CD4-positive, alpha-beta memory T cell (primary cell): Measurements from ENCODE around the gene WTAP. TPM values are rescaled to one million over a fixed set of nuclear protein-coding genes. Genes with fewer than 3 reads are reported as not detected.
A peak's percentile ranks its signal among the peaks of the same experiment; 100 is the strongest.
"Not testable (repeated sequence)": the region's sequence is repeated elsewhere in the genome, so short reads cannot be mapped to it uniquely, and the experiment has no call there.

Experiments used
- CTCF ChIA-PET: fragments of 350-600 bp; sonication (Branson Sonifier 250); formaldehyde crosslinking; loops from one replicate; lab custom pipeline; 2021; ENCODE audit warnings: inconsistent platforms; ENCODE audit not compliant: partially characterized antibody; lab: Charles Lee
- POLR2A ChIA-PET: fragments of 350-600 bp; sonication (Branson Sonifier 250); formaldehyde crosslinking; loops from one replicate; lab custom pipeline; 2021; ENCODE audit not compliant: partially characterized antibody; lab: Charles Lee
- DNase-seq, 5 donors: peaks; one replicate each; pipeline versions ENCODE4 v3.0.0 to v3.0.0-alpha.2; 2020 to 2022; ENCODE audit warnings: mixed read lengths in 1 of 5
- H3K27ac ChIP-seq: one replicate; pipeline ENCODE4 v1.7.0; 2013; ENCODE audit warnings: low read depth, low read length
- H3K27me3 ChIP-seq: 2 replicates; pipeline ENCODE4 v1.7.0; 2013; ENCODE audit warnings: mild to moderate bottlenecking, low read length, moderate library complexity; ENCODE audit not compliant: insufficient read depth
- H3K36me3 ChIP-seq: 2 replicates; pipeline ENCODE4 v1.7.0; 2013; ENCODE audit warnings: mild to moderate bottlenecking, low read length, moderate library complexity; ENCODE audit not compliant: insufficient read depth
- H3K4me1 ChIP-seq: 2 replicates; pipeline ENCODE4 v1.7.0; 2013; ENCODE audit warnings: mild to moderate bottlenecking, low read length, moderate library complexity; ENCODE audit not compliant: insufficient read depth
- H3K4me3 ChIP-seq, 2 donors: one replicate each; pipeline ENCODE4 v1.7.0; 2013; ENCODE audit warnings: low read length in 2 of 2, mild to moderate bottlenecking in 1 of 2
- H3K9me3 ChIP-seq, 2 donors: one replicate each; pipeline ENCODE4 v1.7.0; 2013; ENCODE audit warnings: low read length in 2 of 2, control low read depth in 1 of 2; ENCODE audit not compliant: control insufficient read depth in 1 of 2
- H3K27ac Mint-ChIP-seq, 7 donors: one replicate each; pipeline ENCODE4 v1.8.0; 2020 to 2021; ENCODE audit warnings: mixed read lengths in 7 of 7, mild to moderate bottlenecking in 6 of 7, inconsistent platforms in 3 of 7, moderate library complexity in 3 of 7
- H3K27me3 Mint-ChIP-seq, 2 donors: one replicate each; pipeline ENCODE4 v1.8.0; 2020 to 2021; ENCODE audit warnings: mixed read lengths in 2 of 2
- H3K36me3 Mint-ChIP-seq, 2 donors: one replicate each; pipeline ENCODE4 v1.8.0; 2020 to 2021; ENCODE audit warnings: mixed read lengths in 2 of 2, inconsistent platforms in 1 of 2, mild to moderate bottlenecking in 1 of 2
- H3K4me1 Mint-ChIP-seq, 4 donors: one replicate each; pipeline ENCODE4 v1.8.0; 2020 to 2021; ENCODE audit warnings: mixed read lengths in 4 of 4, mild to moderate bottlenecking in 1 of 4
- H3K4me3 Mint-ChIP-seq, 8 donors: one replicate each; pipeline ENCODE4 v1.8.0; 2020 to 2021; ENCODE audit warnings: mixed read lengths in 8 of 8, mild to moderate bottlenecking in 7 of 8, moderate library complexity in 6 of 8, inconsistent platforms in 3 of 8
- H3K9me3 Mint-ChIP-seq, 8 donors: one replicate each; pipeline ENCODE4 v1.8.0; 2020 to 2021; ENCODE audit warnings: mixed read lengths in 8 of 8, mild to moderate bottlenecking in 5 of 8, inconsistent platforms in 3 of 8, moderate library complexity in 1 of 8
- intact Hi-C: fragments of 100-400 bp; cut with micrococcal nuclease; formaldehyde crosslinking; loops from one replicate; pipeline ENCODE4 v1.15.1; 2023
- polyA plus RNA-seq, 2 donors: library from polyadenylated mRNA; unstranded; fragments of 300-500 nt; fragmentation: Illumina TruSeq; gene quantifications; one replicate each; pipeline ENCODE4 v1.2.3, GENCODE V29; 2021
- total RNA-seq, 2 experiments: library from RNA; stranded (reverse); gene quantifications; one replicate each; pipeline ENCODE4 v1.2.3, GENCODE V29; 2021

The WTAP gene
- total and polyA plus RNA-seq, 4 experiments from 2014 or later, result 140 to 159 (median 150) TPM

DNA sequence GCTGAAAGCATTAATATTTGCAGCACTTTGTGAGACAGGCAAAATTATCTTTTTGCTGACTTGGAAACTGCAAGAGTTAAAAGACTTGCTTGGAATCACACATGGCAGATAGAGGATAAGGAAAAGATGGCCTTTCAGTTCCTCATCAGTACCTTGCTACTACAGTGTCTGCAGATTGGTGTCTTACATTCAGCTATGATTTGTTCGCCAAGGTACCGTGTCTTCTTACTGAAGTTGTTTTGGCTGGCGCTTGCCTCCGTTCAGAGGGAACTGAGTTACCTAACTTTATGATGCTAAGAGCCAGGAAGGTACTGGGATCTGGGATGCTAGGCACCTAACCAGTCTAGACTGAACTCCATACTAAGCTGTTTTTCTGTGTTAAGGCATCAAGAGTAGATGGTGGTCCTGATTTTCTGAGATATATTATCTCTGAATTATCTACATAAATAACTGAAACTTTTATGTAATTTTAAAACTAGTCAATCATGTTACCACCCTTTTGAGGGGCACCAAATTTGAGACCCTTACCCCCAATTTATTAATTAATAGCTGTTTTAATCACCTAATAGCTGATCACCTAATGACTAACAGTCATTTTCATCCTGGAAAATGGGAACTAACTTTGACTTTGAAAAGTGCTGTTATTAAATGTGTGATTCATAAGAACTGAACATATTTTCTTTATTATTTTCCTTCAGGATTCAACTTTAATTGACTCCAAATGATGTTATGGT lies 2.5 kb downstream of the WTAP start:
- Mint-ChIP-seq H3K4me3 (peak overlapping the region; percentile 91 to 95 (median 92)), H3K4me1 (peaks cover 32 to 84% (median 60%) of the 10 kb centered on the region in 4 donors), H3K9me3 (peaks cover 0 to 8% (median 0%) of the 10 kb centered on the region in 8 donors), H3K27ac (peak overlapping the region in 6 of 7 donors; percentile 72 to 99 (median 88)), H3K36me3 (peaks cover 3 to 31% of the 10 kb centered on the region in 2 donors), H3K27me3 (no peaks in the 10 kb centered on the region)
- Histone ChIP-seq H3K27me3 (no peaks in the 10 kb centered on the region), H3K4me3 (peak overlapping the region in 1 of 2 donors; percentile 2), H3K9me3 (no peaks in the 10 kb centered on the region), H3K36me3 (peaks cover 6% of the 10 kb centered on the region), H3K4me1 (peaks cover 78% of the 10 kb centered on the region), H3K27ac (peak overlapping the region; percentile 25)
- DNase-seq, result no peak
- POLR2A ChIA-PET, result interaction anchor here (0.6 to 8.3 kb wide), 4 partner anchors 30 to 59 kb away, joined by 3 to 240 read pairs (median 142); partner anchors contain the start of genes ACAT2, MRPL18, SOD2 and TCP1
- CTCF ChIA-PET, result interaction anchor here (1.4 to 2.5 kb wide), 3 partner anchors 9 to 134 kb away, joined by 4 to 13 read pairs (median 4); no protein-coding TSS in a partner anchor
- intact Hi-C loops, result no loop called here

DNA sequence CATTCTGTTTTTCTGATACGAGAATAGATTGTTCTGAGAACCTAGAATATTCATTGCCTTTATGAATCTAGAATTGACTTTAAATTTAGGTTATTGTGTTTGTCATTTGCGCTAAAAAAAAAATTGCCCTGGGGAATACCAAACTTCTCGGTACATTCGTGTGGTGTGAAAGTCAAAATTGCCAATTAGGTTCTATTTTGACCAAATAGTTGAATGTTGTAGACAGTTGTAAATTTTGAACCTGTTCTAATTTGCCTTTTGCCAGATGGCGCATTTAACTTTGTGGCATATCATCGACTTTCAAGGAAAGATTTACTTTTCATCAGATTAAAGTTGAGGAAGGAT lies 3.0 kb downstream of the WTAP start:
- Mint-ChIP-seq H3K4me1 (peaks cover 32 to 86% (median 62%) of the 10 kb centered on the region in 4 donors), H3K9me3 (peaks cover 0 to 8% (median 0%) of the 10 kb centered on the region in 8 donors), H3K36me3 (peaks cover 3 to 31% of the 10 kb centered on the region in 2 donors), H3K27me3 (no peaks in the 10 kb centered on the region), H3K4me3 (peak overlapping the region in 7 of 8 donors; percentile 51 to 93 (median 59)), H3K27ac (peak overlapping the region in 2 of 7 donors; percentile 48 to 99)
- ChIA-PET CTCF (interaction anchor here (0.7 to 2.5 kb wide), 4 partner anchors 10 to 133 kb away, joined by 3 to 13 read pairs (median 4); no protein-coding TSS in a partner anchor), POLR2A (interaction anchor here (0.6 to 8.3 kb wide), 4 partner anchors 30 to 59 kb away, joined by 3 to 240 read pairs (median 142); partner anchors contain the start of genes ACAT2, MRPL18, SOD2 and TCP1)
- no peaks in the 10 kb centered on the region for H3K27me3 ChIP-seq
- no peak overlapping the region for H3K4me3 ChIP-seq
- peaks cover 6% of the 10 kb centered on the region for H3K36me3 ChIP-seq
- peaks cover 78% of the 10 kb centered on the region for H3K4me1 ChIP-seq
- no peaks in the 10 kb centered on the region for H3K9me3 ChIP-seq
- intact Hi-C loops, result no loop called here
- DNase-seq, result no peak
- H3K27ac ChIP-seq, result peak overlapping the region; percentile 25

DNA sequence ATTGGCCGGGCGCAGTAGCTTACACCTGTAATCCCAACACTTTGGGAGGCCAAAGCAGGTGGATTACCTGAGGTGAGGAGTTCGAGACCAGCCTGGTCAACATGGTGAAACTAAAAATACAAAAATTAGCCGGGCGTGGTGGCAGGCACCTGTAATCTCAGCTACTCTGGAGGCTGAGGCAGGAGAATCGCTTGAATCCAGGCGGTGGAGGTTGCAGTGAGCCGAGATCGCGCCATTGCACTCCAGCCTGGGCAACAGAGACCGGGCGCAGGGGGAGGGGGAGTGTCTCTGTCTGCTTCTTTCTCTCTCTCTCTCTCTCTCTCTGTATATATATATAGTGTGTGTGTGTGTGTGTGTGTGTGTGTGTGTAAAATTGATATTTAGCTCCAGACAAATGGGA lies 5.2 kb downstream of the WTAP start:
- DNase-seq, H3K9me3 ChIP-seq, H3K9me3 Mint-ChIP-seq, H3K27me3 Mint-ChIP-seq, H3K27me3 ChIP-seq, H3K27ac ChIP-seq, intact Hi-C loops, H3K4me3 ChIP-seq: not testable (repeated sequence)
- peak overlapping the region in 6 of 7 donors; percentile 17 to 75 (median 62) for H3K27ac Mint-ChIP-seq
- CTCF ChIA-PET, result interaction anchor here (0.5 to 1.8 kb wide), 6 partner anchors 12 to 62 kb away, joined by 3 to 7 read pairs (median 4); partner anchors contain the start of gene ACAT2
- Histone ChIP-seq H3K36me3 (peaks cover 10% of the 10 kb centered on the region), H3K4me1 (peaks cover 86% of the 10 kb centered on the region)
- POLR2A ChIA-PET, result interaction anchor here (1.0 to 8.3 kb wide), 4 partner anchors 14 to 57 kb away, joined by 3 to 240 read pairs (median 60); partner anchors contain the start of genes ACAT2, MRPL18, SOD2 and TCP1
- peaks cover 3 to 25% of the 10 kb centered on the region in 2 donors for H3K36me3 Mint-ChIP-seq
- H3K4me3 Mint-ChIP-seq, result peak overlapping the region in 6 of 8 donors; percentile 43 to 70 (median 57)
- peaks cover 28 to 81% (median 57%) of the 10 kb centered on the region in 4 donors for H3K4me1 Mint-ChIP-seq

DNA sequence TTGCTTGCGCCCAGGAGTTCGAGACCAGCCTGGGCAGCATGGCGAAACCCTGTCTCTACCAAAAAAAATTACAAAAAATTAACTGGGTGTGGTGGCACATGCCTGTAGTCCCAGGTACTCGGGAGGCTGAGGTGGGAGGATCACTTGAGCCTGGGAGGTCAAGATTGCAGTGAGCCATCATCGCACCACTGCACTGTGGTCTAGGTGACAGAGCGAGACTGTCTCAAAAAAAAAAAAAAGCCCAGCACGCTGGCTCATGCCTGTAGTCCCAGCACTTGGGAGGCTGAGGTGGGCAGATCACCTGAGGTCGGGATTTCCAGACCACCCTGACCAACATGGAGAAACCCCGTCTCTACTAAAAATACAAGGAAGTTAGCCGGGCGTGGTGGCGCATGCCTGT lies 6.1 kb downstream of the WTAP start:
- intact Hi-C loops, H3K27me3 Mint-ChIP-seq, H3K9me3 Mint-ChIP-seq, DNase-seq, CTCF ChIA-PET, H3K4me3 ChIP-seq, H3K27me3 ChIP-seq, H3K9me3 ChIP-seq, H3K27ac ChIP-seq: not testable (repeated sequence)
- Histone ChIP-seq H3K4me1 (peaks cover 94% of the 10 kb centered on the region), H3K36me3 (peaks cover 19% of the 10 kb centered on the region)
- H3K36me3 Mint-ChIP-seq, result peaks cover 3 to 28% of the 10 kb centered on the region in 2 donors
- H3K27ac Mint-ChIP-seq, result peak overlapping the region in 3 of 7 donors; percentile 46 to 68 (median 55)
- POLR2A ChIA-PET, result interaction anchor here (1.0 to 8.3 kb wide), 4 partner anchors 15 to 56 kb away, joined by 3 to 240 read pairs (median 60); partner anchors contain the start of genes ACAT2, MRPL18, SOD2 and TCP1
- H3K4me1 Mint-ChIP-seq, result peaks cover 34 to 87% (median 62%) of the 10 kb centered on the region in 4 donors
- peak overlapping the region in 2 of 8 donors; percentile 59 for H3K4me3 Mint-ChIP-seq

- intact Hi-C loops, result no loop called here
- DNase-seq, result no peak
- Mint-ChIP-seq H3K36me3 (peaks cover 15 to 39% of the 10 kb centered on the region in 2 donors), H3K27me3 (no peaks in the 10 kb centered on the region), H3K4me3 (no peak overlapping the region), H3K4me1 (peaks cover 24 to 59% (median 40%) of the 10 kb centered on the region in 4 donors), H3K9me3 (no peaks in the 10 kb centered on the region), H3K27ac (peak overlapping the region in 2 of 7 donors; percentile 32 to 75)
- Histone ChIP-seq H3K36me3 (peaks cover 41% of the 10 kb centered on the region), H3K4me1 (peaks cover 67% of the 10 kb centered on the region), H3K27me3 (no peaks in the 10 kb centered on the region), H3K4me3 (no peak overlapping the region), H3K9me3 (no peaks in the 10 kb centered on the region), H3K27ac (no peak overlapping the region)
- ChIA-PET POLR2A (interaction anchor here (2.0 kb wide), 1 partner anchor 11 kb away, joined by 14 read pairs; the partner anchor contains the start of gene WTAP), CTCF (no interaction called here)
Measured at GRCh38 chr6:159736908-159737307, 9.6 kb downstream of the WTAP start.

DNA sequence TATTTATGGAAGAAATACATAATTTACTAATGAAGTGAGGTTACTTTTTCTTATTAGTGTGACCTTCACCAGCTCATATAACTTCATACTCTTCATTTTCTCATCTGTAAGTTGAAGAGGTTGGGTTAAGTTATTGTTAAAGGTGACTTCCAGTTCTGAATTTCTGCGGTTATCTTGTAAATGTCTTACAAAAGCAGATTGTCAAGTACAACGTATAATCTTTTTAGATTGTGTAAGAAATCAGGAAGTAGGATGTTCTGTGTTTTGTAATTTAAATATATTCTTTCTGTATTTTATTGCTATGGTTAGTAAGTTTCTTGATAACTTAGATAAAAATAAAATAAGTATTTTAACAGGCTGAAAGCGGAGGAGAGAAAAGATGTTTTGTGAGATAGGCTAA lies 12.0 kb downstream of the WTAP start:
- Histone ChIP-seq H3K4me3 (no peak overlapping the region), H3K9me3 (no peaks in the 10 kb centered on the region), H3K4me1 (peaks cover 45% of the 10 kb centered on the region), H3K36me3 (peaks cover 63% of the 10 kb centered on the region), H3K27me3 (no peaks in the 10 kb centered on the region), H3K27ac (no peak overlapping the region)
- H3K27ac Mint-ChIP-seq, result peak overlapping the region in 1 of 7 donors; percentile 24
- H3K4me1 Mint-ChIP-seq, result peaks cover 21 to 39% (median 32%) of the 10 kb centered on the region in 4 donors
- intact Hi-C loops, result loop anchor here (2.0 kb wide), 1 partner anchor 13 kb away; no protein-coding TSS in a partner anchor
- no peak for DNase-seq
- ChIA-PET POLR2A (interaction anchor here (1.5 kb wide), 1 partner anchor 17 kb away, joined by 4 read pairs; no protein-coding TSS in a partner anchor), CTCF (no interaction called here)
- H3K4me3 Mint-ChIP-seq, result no peak overlapping the region
- H3K27me3 Mint-ChIP-seq, result no peaks in the 10 kb centered on the region
- H3K9me3 Mint-ChIP-seq, result no peaks in the 10 kb centered on the region
- peaks cover 30 to 52% of the 10 kb centered on the region in 2 donors for H3K36me3 Mint-ChIP-seq
